Neural cell (in vitro differentiated cells): ENCODE data around the gene GSG1L2. TPM values are rescaled to one million over a fixed set of nuclear protein-coding genes. Genes with fewer than 3 reads are reported as not detected.

Experiments used
- H2AFZ ChIP-seq: fragments of 200-600, 300-800 bp; sonication (generic), shearing (Covaris generic); 2 replicates; pipeline ENCODE4 v1.6.0; 2014; ENCODE audit warnings: low read depth, mild to moderate bottlenecking, antibody characterized with exemption, low read length, moderate library complexity
- H3F3A ChIP-seq: fragments of 200-600 bp; shearing (Covaris generic); 2 replicates; pipeline ENCODE4 v1.6.1; 2016; ENCODE audit warnings: mild to moderate bottlenecking, moderate library complexity, mixed read lengths, antibody characterized with exemption, low read length; ENCODE audit not compliant: insufficient read depth, poor library complexity, severe bottlenecking
- H3K27ac ChIP-seq: fragments of 200-600, 300-800 bp; sonication (generic), shearing (Covaris generic); 2 replicates; pipeline ENCODE4 v1.5.1; 2014; ENCODE audit warnings: mild to moderate bottlenecking, low read length, moderate library complexity
- H3K27me3 ChIP-seq: fragments of 300-800, 200-600 bp; sonication (generic), shearing (Covaris generic); 2 replicates; pipeline ENCODE4 v1.6.0; 2014; ENCODE audit warnings: mild to moderate bottlenecking, low read depth, low read length, moderate library complexity; ENCODE audit not compliant: insufficient read depth
- H3K36me3 ChIP-seq: fragments of 300-800, 200-600 bp; sonication (generic), shearing (Covaris generic); 2 replicates; pipeline ENCODE4 v1.5.1; 2014; ENCODE audit warnings: mild to moderate bottlenecking, antibody characterized with exemption, low read length, moderate library complexity; ENCODE audit not compliant: insufficient read depth
- H3K4me2 ChIP-seq: fragments of 300-800, 200-600 bp; sonication (generic), shearing (Covaris generic); 2 replicates; pipeline ENCODE4 v1.6.0; 2014; ENCODE audit warnings: mild to moderate bottlenecking, low read length
- H3K4me3 ChIP-seq: fragments of 300-800, 200-600 bp; sonication (generic), shearing (Covaris generic); 2 replicates; pipeline ENCODE4 v1.5.1; 2014; ENCODE audit warnings: mild to moderate bottlenecking, low read length, moderate library complexity
- H3K79me2 ChIP-seq: fragments of 200-600 bp; shearing (Covaris generic); replicated peaks from 2 replicates; pipeline ENCODE4 v1.6.0; 2014; ENCODE audit warnings: mild to moderate bottlenecking, low read length, moderate library complexity; ENCODE audit not compliant: insufficient read depth
- H3K9ac ChIP-seq: fragments of 300-800, 200-600 bp; sonication (generic), shearing (Covaris generic); 2 replicates; pipeline ENCODE4 v1.6.1; 2016; ENCODE audit warnings: mild to moderate bottlenecking, low read length, mixed read lengths
- H3K9me2 ChIP-seq: fragments of 200-600 bp; shearing (Covaris generic); 2 replicates; pipeline ENCODE4 v1.6.1; 2016; ENCODE audit warnings: mild to moderate bottlenecking, low read length, mixed read lengths; ENCODE audit not compliant: insufficient read depth
- H3K9me3 ChIP-seq: fragments of 200-600, 300-800 bp; sonication (generic), shearing (Covaris generic); 2 replicates; pipeline ENCODE4 v1.6.1; 2016; ENCODE audit warnings: mild to moderate bottlenecking, mixed run types, low read length, moderate library complexity, mixed read lengths
- H4K20me1 ChIP-seq: fragments of 200-600 bp; shearing (Covaris generic); 2 replicates; pipeline ENCODE4 v1.6.1; 2016; ENCODE audit warnings: mild to moderate bottlenecking, mixed run types; ENCODE audit not compliant: insufficient read depth
- EP300 ChIP-seq: fragments of 450-650 bp; conservative IDR thresholded peaks from 2 replicates; pipeline ENCODE4 v1.6.1; 2014; ENCODE audit warnings: antibody characterized with exemption, mild to moderate bottlenecking, moderate library complexity; ENCODE audit not compliant: poor library complexity, severe bottlenecking
- EZH2 ChIP-seq: fragments of 200-600, 300-800 bp; shearing (Covaris generic), sonication (generic); IDR thresholded peaks from 2 replicates; pipeline ENCODE4 v1.6.1; 2014; ENCODE audit warnings: antibody characterized with exemption, low read length, borderline replicate concordance, mild to moderate bottlenecking; ENCODE audit not compliant: insufficient read depth, poor library complexity, severe bottlenecking
- MXI1 ChIP-seq: fragments of 450-650 bp; conservative IDR thresholded peaks from 2 replicates; pipeline ENCODE4 v1.6.1; 2014; ENCODE audit warnings: antibody characterized with exemption, mild to moderate bottlenecking; ENCODE audit not compliant: poor library complexity, severe bottlenecking
- POLR2AphosphoS5 ChIP-seq: IDR thresholded peaks from 2 replicates; pipeline ENCODE4 v1.6.1; 2012
- RAD21 ChIP-seq: fragments of 450-650 bp; conservative IDR thresholded peaks from 2 replicates; pipeline ENCODE4 v1.6.1; 2014; ENCODE audit warnings: antibody characterized with exemption, mild to moderate bottlenecking, moderate library complexity
- SMC3 ChIP-seq: fragments of 450-650 bp; conservative IDR thresholded peaks from 2 replicates; pipeline ENCODE4 v1.6.1; 2014; ENCODE audit warnings: antibody characterized with exemption, mild to moderate bottlenecking, moderate library complexity; ENCODE audit not compliant: poor library complexity
- TAF1 ChIP-seq: IDR thresholded peaks from 2 replicates; pipeline ENCODE4 v1.6.1; 2012; ENCODE audit warnings: low read depth
- polyA plus RNA-seq: library from polyadenylated mRNA; depleted of rRNA; stranded (reverse); fragments of >200 nt; gene quantifications from 2 replicates; pipeline ENCODE4 v1.2.3, GENCODE V29; 2014
- TF ChIP-seq, protein P1 (sequence below): IDR thresholded peaks from 2 replicates; pipeline ENCODE4 v1.6.1; 2012; ENCODE audit warnings: borderline replicate concordance
- TF ChIP-seq, protein P2 (sequence below): fragments of 450-650 bp; IDR thresholded peaks from 2 replicates; pipeline ENCODE4 v1.5.1; 2014; ENCODE audit warnings: antibody characterized with exemption, mild to moderate bottlenecking, moderate library complexity; ENCODE audit not compliant: poor library complexity, severe bottlenecking

Gene GSG1L2
- polyA plus RNA-seq, 1 donor from 2014 or later = not detected

DNA sequence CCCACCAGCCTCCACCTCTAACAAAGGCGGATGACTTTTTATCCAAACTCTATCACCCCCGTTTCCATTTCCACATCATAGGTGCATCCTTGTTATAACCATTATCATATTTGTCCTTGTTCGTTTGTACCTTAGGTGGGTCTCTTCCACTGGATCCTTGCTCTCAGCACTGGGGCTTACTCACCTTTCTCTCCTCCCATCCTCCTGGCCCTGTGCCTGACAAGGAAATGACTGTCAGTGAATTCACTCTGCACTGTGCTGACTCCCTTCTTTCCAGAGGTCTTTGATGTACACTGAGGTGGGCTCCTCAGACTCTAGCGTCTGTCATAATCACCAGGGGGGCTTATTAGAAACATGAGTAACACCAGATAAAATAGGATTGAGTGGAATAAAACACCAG, 3.1 kb downstream of the GSG1L2 start:
- H3K4me2 ChIP-seq = no peak overlapping the region

DNA sequence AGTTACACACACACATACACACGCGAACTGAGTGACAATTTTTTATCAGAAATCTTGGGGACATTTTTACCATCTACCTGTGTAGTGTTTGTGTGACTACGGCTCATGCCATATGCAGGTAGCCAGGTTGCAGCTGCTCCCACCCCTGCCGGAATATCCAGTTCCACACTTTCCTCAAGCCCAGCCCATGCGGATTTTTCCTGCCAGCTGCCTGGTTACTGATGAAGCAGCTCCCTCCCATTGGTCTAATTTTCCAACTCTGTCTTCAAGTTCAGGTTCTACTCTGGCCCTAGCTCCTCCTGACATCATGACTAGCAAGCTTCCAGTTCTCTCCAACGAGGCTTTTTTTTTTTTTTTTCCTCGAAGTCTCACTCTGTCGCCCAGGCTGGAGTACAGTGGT, 4.8 kb downstream of the GSG1L2 start:
- Histone ChIP-seq H3K4me2 (no peak overlapping the region), H3K27ac (no peak overlapping the region), H4K20me1 (no peaks in the 10 kb centered on the region), H3K27me3 (no peaks in the 10 kb centered on the region), H3K9ac (no peak overlapping the region), H3K79me2 (no peaks in the 10 kb centered on the region), H3K9me2 (no peaks in the 10 kb centered on the region), H3K36me3 (no peaks in the 10 kb centered on the region), H3K4me3 (no peak overlapping the region), H3K9me3 (no peaks in the 10 kb centered on the region), H3F3A (no peaks in the 10 kb centered on the region), H2AFZ (no peak overlapping the region)
- TF ChIP-seq MXI1 = no peak
- TF ChIP-seq, protein P1, sequence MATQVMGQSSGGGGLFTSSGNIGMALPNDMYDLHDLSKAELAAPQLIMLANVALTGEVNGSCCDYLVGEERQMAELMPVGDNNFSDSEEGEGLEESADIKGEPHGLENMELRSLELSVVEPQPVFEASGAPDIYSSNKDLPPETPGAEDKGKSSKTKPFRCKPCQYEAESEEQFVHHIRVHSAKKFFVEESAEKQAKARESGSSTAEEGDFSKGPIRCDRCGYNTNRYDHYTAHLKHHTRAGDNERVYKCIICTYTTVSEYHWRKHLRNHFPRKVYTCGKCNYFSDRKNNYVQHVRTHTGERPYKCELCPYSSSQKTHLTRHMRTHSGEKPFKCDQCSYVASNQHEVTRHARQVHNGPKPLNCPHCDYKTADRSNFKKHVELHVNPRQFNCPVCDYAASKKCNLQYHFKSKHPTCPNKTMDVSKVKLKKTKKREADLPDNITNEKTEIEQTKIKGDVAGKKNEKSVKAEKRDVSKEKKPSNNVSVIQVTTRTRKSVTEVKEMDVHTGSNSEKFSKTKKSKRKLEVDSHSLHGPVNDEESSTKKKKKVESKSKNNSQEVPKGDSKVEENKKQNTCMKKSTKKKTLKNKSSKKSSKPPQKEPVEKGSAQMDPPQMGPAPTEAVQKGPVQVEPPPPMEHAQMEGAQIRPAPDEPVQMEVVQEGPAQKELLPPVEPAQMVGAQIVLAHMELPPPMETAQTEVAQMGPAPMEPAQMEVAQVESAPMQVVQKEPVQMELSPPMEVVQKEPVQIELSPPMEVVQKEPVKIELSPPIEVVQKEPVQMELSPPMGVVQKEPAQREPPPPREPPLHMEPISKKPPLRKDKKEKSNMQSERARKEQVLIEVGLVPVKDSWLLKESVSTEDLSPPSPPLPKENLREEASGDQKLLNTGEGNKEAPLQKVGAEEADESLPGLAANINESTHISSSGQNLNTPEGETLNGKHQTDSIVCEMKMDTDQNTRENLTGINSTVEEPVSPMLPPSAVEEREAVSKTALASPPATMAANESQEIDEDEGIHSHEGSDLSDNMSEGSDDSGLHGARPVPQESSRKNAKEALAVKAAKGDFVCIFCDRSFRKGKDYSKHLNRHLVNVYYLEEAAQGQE = no peak

More for the DNA sequence above, 3.1 kb downstream of the GSG1L2 start:
- no peaks in the 10 kb centered on the region for H3K9me2 ChIP-seq
- no peak overlapping the region for H2AFZ ChIP-seq
- no peaks in the 10 kb centered on the region for H3K79me2 ChIP-seq
- H3F3A ChIP-seq = no peaks in the 10 kb centered on the region
- no peaks in the 10 kb centered on the region for H4K20me1 ChIP-seq
- H3K27ac ChIP-seq = no peak overlapping the region
- no peak overlapping the region for H3K9ac ChIP-seq
- H3K9me3 ChIP-seq = no peaks in the 10 kb centered on the region
- H3K27me3 ChIP-seq = no peaks in the 10 kb centered on the region
- no peak overlapping the region for H3K4me3 ChIP-seq
- TF ChIP-seq SMC3 (no peak), MXI1 (no peak), POLR2AphosphoS5 (no peak), EZH2 (no peak), RAD21 (no peak)
- TF ChIP-seq, protein P1 = no peak
- no peaks in the 10 kb centered on the region for H3K36me3 ChIP-seq

DNA sequence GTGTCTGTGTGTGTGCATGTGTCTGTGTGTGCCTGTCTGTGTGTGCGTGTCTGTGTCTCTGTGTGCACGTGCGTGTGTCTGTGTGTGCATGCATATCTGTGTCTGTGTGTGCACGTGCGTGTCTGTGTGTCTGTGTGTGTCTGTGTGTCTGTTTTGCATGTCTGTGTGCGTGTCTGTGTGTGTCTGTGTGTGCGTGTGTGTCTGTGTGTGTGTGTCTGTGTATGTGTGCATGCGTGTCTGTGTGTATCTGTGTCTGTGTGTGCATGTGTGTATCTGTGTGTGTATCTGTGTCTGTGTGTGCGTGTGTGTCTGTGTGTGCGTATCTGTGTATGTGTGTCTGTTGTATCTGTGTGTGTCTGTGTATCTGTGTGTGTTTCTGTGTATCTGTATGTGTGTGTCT, 5.4 kb downstream of the GSG1L2 start:
- Histone ChIP-seq H2AFZ (no peak overlapping the region), H4K20me1 (no peaks in the 10 kb centered on the region), H3F3A (no peaks in the 10 kb centered on the region), H3K4me2 (no peak overlapping the region), H3K27me3 (no peaks in the 10 kb centered on the region), H3K36me3 (no peaks in the 10 kb centered on the region), H3K9me3 (no peaks in the 10 kb centered on the region), H3K27ac (no peak overlapping the region), H3K9ac (no peak overlapping the region), H3K4me3 (no peak overlapping the region), H3K79me2 (no peaks in the 10 kb centered on the region), H3K9me2 (no peaks in the 10 kb centered on the region)
- TF ChIP-seq, protein P1 = no peak
- no peak for TF ChIP-seq MXI1
- TF ChIP-seq POLR2AphosphoS5 = no peak
- no peak for TF ChIP-seq TAF1
- TF ChIP-seq SMC3 = no peak
- no peak for TF ChIP-seq EP300
- TF ChIP-seq RAD21 = no peak
- no peak for TF ChIP-seq EZH2
- TF ChIP-seq, protein P2, sequence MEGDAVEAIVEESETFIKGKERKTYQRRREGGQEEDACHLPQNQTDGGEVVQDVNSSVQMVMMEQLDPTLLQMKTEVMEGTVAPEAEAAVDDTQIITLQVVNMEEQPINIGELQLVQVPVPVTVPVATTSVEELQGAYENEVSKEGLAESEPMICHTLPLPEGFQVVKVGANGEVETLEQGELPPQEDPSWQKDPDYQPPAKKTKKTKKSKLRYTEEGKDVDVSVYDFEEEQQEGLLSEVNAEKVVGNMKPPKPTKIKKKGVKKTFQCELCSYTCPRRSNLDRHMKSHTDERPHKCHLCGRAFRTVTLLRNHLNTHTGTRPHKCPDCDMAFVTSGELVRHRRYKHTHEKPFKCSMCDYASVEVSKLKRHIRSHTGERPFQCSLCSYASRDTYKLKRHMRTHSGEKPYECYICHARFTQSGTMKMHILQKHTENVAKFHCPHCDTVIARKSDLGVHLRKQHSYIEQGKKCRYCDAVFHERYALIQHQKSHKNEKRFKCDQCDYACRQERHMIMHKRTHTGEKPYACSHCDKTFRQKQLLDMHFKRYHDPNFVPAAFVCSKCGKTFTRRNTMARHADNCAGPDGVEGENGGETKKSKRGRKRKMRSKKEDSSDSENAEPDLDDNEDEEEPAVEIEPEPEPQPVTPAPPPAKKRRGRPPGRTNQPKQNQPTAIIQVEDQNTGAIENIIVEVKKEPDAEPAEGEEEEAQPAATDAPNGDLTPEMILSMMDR = no peak
